ENCODE data around the gene KSR1.

Gene KSR1

DNA sequence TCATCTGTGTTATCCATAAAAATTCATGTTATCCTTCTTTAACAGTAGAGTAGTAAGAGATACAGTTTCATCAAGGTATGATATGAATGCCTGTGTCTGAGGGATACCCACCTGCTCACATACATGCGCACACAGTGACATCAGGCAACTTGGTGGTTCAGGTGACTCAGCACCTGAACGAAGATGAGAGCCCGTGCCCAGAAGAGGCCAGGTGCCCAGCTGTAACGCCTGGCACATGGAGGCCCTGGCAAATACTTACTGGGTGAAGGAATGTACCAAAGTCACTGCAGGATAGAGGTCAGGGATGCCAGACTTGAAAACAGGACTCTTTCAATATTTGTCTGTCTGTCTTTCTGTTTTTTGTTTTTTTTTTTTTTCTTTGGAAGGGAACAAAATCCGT is 102.1 kb downstream of the KSR1 start:
- no peak for FAIRE-seq

DNA sequence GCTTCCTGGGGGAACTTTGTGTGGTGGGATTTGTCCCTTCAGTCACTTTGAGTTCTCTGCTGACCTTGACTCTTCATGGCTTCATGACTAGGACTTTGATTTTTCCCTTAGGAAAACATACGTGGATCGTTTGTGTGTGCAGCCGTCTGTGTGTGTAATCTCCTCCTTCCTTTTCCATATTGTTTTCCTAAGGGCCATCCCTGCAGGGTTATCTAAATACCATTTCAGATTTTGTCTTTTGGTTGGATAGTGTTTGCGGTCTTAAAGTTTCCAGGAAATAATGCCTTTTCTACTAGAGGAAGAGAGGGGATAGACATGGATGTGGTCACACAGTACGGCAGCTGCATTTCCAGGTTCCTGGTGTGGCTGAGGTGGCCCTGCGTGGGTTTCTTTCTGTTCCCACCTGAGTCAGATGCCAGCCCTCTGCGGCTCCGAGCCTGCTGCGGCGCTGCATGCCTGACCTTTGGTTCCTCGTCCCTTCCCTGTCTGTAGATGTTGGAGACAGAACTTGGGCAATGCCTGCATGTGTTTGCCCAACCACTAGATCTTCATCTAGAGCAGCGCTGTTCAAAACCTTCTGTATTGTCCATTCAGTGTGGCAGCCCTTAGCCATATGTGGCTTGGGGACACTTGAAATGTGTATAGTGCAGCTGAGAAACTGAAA is 102.7 kb downstream of the KSR1 start:
- no peak for FAIRE-seq

DNA sequence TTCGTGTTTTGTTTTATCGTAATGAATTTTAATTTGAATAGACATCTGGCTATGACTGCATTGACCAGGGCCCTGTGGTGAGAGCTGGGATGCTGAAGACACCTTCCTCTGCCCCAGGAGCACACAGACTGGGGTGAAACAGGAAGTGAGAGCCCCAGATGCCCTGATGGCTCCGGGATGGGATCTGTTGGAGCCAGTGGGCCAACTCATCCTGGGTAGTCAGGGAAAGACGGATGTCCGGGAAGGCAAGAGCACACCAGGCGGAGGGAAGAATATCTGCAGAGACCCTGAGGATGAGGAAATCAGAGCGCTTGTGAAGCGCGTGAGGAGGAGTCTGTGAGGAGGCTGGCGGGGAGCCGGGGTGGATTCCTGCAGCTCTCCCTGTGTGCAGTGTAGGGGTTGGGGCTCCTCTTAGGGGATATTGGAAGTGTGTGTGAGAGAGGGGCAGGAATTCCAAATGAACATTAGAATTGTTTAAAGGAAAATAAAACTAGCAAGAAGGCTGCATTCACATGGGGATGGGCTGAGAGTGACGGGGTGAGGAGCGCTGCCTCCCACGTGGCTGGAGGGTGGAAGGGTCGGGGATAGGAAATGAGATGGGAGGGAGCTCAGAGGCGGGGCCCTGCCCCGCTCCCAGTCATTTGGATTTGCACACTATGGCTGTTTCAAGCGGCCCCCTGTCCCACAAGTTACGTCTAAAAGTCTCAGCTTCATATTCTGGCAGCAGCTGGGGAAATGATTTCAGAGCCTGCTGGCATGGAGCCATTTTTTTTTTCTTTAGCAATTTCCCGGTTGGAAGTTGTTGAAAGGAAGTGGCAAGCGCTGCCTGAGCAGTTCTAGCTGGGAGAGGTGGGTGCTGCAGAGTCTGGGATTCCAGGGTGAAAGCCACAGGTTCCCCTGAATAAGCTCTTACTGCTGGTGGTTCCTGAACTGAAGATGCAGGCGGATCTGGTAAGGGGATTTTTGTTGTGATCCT is 103.5 kb downstream of the KSR1 start:
- no peak for FAIRE-seq

DNA sequence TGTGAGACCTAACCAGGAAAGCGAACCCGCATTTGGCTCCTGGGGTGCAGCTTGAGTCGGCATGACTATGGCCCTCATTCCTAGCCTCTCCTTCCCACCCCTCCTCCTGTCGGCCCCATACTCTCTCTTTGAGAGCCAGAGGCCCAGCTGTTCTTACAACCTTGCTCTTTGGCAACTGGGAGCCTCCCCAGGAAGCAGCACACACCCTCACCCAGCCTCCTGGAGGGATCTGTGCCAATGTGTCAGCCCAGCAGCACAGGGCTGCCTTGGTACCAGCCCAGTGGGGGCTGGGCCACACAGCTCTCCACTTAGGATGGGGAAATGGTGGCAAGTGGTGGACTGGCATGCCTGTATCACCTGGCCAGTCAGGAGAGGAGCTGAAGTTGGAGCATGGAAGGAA is 104.4 kb downstream of the KSR1 start:
- no peak for FAIRE-seq

DNA sequence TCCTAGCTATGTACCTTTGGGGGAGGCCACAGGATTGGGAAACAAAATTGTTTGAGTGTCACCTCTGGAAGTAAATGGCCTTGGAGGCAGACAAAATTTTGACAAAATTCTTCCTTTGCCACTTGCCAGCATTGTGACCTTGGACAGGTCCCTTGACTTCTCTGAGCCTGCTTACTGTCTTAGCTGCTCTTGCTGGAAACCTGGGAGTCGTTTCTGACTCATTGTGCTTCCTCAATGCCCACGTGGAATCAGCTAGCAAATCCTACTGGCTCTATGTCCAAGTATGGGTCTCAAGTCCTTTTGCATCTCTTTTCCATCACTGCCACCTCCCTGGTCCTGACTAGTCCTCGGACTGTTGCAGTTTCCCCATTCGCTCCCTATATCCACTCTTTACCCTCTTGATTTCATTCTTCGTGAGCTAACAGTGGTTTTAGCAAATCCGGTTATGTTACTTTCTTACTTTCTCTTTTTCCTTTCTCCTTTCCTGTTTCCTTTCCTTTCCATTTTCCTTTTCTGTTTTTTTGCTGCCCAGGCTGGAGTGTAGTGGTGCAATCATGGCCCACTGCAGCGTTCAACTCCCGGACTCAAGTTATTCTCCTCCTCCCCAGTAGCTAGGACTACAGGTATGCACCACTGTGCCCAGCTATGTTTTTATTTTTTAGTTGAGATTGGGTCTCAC is 106.7 kb downstream of the KSR1 start:
- no peak for FAIRE-seq

DNA sequence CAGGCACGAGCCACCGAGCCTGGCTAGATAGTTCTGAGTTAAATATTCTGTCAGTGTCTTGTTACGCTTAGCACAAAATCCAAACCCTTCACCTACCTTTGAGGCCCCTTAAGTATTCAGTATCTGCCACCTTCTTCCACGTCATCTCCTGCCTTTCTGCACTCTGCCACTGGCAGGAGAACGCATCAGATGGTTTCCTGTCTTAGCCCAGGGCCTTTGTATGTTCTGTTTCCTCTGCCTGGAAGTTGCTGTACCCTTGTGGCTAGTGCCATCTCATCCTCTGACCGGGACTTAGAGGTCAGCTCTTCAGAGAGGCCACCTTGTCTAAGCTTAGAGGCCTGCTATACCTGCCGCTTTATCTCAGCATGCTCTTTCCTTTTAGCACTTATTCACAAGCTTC is 107.3 kb downstream of the KSR1 start:
- FAIRE-seq, result no peak

DNA sequence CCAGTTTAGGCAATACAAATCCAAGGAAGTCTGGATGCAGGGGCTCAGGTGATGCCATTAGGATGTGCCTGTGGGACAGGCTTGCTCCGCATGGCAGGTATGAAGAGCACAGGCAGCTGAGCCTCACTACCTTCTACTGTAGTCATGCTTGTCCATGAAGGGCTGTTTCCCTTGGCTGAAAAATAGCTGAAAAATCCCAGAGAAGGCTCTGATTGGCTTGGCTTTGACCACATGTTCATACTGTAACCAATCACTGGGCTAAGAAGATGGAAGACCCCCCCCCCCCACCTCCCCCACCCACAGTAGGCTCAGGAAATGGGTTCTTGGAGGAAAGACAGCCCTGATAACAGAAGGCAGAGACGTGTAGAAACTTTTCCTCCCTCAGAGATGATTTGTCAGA is 108.2 kb downstream of the KSR1 start:
- no peak for FAIRE-seq

DNA sequence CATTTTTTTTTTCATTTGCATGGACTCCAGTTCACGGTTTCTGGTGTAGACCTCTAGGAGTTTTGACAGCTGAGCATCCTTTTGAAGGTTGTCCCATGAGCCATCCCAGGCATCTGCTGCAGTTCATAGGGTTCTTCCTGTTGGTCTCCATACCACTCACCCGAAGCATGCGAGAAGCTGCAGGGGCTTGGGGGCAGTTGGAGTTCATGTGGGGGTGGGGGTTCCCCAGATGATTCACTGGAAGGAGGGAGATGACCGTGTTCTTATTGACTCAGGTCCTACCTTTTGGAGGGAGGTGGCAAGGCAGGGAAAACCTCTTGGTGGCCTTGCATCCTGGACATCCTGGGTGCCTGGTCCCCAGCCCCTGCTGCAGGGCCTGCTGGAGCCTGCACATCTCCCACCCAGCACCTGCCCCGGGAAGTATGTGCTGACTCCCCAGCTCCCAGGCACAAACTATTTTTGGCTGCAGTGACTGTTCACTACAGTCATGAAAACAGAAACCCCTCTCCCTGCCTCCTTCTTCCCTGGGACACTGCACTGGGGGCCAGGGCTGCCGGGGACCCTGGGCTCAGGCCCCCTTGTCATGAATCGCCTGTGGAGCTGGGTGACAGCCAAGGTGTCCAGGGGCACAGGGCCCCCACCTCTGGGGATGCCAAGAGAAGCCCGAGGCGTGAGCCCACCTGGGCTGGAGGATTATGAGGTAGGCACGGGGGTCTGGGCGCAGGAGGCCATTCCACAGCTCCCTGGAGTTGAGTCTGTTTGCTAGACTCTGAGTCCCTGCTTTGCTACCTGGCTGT is 109.8 kb downstream of the KSR1 start:
- no peak for FAIRE-seq

DNA sequence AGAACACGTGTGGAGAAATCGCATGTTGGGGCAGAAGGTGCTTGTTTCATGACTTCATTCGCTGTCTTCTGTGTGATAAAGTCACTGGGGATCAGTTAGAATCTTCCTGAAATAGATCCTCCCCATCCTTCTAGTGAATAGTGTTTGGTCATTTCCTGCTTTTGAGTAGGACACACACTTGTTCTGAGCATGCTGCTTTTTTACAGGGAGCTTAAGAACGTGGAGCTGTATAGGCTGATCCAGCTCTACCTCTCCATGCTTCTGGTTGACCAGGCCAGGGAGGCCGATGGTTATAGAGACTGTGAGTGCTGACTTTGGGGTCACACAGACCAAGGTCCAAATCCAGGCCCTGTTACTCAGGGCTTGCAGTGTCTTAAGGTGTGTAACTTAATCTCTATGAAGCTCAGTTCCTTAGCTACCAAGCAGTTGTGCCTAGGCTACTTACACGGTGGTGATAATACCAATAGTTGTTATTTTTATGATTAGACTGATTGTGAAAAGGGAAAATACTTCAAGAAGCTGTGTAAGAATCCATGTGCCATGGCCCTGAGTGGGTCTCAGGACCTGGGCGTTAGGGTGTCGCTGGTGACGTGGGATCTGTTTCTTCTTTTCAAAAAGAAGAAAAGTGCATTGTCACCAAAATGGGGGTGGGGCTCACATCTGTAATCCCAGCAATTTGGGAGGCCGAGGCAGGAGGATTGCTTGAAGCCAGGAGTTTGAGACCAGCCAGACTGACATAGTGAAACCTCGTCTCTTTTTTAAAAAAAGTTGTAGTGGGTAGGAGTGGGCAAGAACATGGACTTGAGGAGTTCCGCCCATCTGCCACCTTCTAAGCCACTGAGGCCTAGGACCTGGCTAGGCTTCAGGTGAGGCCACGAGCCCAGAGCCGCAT is 110.7 kb downstream of the KSR1 start:
- no peak for FAIRE-seq

DNA sequence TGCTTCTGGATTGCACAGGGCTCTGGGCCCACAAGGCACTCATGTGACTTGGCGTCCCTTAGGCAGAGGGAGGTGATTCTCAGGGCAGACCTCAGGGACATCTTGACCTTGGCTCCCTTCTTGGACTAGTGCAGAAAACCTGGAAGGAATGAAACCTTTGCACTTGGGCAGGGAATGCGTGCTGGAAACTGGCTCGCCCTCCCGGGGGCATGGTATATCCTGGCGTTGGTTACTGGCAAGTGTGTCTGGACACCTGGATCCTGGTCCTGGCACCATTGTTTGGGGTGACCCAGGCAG is 111.3 kb downstream of the KSR1 start:
- no peak for FAIRE-seq

DNA sequence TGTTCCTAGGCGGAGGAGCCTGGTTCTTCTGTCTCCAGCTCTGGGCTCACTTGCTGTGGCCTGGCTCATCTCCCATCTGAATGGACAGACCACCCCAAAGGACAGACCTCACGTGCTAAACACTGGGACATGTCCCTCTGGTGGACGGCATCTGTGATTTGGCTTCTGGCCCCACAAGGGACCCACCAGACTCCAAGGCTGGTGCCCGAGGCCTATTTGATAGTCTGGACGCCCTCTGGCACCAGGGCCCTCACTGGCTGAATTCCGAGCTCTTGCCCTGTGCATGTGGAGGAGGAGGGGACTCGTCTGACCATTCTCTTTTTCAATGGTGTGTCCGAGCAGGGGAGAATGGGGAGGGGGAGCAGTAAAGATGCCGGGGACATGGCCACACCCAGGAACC is 112.0 kb downstream of the KSR1 start:
- no peak for FAIRE-seq

DNA sequence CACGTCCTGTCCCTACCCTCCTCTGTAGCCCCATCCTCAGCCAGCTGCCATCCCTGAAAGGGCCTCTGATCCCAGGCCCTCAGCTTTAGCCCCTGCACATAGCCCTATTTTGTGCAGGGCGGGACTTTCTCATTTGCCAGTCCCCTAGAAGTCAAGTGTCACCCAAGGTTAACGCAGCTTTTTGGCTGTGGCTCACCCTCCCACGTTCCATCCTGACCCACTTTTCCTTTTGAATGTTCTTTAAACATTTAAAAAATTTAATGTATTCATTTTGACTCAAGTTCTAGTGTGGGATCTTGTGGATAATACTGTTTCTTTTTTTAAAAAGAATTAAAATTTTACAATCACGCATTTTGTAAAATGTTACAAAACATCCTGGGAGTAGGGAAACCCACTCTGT is 112.6 kb downstream of the KSR1 start:
- no peak for FAIRE-seq

DNA sequence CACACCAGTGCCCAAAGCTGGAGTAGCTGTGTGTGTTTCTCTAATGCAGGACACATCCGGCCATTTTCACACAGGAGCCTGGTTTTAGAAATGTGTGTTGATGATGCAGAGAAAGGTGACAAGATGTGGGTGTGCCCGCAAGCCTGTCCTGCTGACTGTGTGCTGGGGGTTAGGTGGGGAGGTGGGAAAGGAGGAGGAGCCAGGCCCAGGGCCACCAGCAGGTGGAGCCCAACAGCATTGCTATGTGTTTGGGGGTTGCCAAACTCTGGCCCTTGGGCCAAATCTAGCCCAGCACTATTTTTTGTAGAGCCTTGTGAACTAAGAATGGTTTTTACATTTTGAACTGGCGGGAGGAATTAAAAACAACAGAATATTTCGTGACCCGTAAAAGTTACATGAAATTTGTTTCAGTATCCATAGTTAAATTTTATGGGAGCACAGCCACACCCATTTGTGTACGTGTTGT is 113.0 kb downstream of the KSR1 start:
- no peak for FAIRE-seq

DNA sequence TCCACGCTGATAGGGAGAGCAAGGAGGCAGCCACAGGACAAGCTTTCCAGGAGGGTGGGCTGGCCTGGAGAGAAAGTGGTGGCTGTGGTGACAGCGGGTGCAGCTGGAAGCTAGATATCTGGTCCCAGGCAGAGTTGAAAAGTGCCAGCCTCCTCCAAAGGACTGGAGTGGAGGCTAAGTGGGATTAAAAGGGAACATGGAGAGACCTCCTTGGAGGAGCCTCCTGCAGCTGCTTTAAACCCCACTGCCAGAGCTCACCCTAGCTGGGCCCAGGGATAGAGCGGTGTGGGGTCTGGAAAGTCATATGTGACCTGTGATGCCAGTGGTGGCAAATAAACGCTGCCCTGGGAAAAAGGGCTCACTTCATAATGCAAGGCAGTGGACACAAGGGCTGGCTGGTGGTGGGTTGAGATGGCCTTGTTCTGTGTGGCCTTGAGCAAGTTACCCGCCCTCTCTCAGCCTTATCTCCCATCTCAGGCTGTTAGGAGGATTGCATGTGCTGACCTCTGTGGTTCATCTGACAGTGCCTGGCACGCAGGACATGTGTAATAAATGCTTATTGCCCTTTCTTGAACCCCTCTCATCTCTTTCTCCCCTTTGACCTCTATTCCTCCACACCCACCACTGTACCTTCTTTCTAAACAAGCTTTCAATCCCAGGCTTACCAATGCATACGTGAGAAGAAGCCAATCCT is 113.8 kb downstream of the KSR1 start:
- no peak for FAIRE-seq

DNA sequence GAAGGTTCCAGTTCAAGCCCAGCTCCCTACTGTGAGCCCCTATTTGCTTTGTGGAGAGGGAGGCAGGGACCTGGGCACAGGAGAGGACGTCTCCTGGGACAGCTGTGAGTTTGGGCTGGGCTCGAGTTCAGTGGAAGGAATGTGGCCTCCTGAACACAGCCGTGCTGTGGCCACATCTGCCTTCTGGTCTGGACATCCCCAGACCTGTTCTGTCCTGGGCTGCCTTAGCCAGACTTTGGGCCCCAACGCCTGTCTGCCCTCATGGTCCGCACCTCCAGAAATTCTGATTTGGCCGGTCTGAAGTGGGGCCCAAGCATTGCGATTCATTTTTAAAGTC is 114.3 kb downstream of the KSR1 start:
- FAIRE-seq, result no peak

DNA sequence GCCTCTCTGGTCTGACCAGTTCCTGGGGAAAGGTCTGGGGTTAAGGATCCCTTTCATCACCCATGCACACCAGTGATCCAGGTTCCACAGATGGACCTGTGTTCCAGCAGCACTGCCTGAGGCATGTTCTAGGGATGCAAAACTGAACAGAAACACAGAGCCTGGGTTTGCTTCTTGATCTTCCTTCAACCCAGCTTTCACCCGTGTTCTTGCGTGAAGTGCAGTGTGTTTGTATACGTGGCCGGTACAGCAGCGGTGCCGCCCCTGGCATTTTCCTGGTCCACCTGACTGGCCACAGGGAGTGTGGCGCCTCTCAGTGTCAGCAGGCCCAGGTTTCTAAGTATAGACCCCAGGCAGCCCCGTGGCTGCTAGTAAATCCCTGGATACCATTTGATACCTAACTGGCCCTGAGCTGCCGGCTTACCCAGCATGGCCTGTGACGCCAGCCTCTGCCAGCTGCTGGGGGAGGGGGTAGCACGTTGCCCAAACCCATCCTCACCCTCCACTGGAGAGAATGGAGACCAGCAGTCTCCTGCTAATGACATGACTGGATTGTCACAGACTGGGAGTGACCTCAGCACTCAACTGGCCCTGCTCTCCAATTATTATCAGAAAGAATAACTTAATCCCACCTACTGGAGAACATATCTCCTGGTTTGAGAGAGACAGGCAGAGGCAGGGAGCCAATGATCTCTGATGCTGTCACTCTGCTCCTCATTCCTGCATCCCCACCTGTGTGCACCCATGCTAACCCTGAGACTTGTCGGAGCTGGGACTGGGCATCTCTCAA is 115.5 kb downstream of the KSR1 start:
- no peak for FAIRE-seq

DNA sequence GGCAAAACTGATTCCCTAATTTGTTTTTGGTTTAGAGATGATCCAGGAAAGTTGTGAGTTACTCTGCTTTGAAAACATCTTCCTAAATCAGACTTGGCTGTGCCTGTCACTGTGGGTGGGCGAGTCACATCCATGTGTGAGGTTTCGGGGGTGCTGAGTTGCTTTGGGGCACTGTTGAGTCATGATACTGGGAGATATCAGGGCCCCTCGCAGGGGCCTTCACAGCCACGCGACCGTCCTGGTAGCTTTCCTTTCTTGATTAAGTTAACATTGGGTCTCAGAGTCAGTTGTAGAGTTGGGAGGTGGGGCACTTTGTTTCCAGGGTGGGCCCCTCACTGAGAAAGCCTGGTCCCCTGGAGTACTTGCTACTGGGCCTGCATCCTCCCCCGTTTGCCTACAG is 116.4 kb downstream of the KSR1 start:
- FAIRE-seq, result no peak

DNA sequence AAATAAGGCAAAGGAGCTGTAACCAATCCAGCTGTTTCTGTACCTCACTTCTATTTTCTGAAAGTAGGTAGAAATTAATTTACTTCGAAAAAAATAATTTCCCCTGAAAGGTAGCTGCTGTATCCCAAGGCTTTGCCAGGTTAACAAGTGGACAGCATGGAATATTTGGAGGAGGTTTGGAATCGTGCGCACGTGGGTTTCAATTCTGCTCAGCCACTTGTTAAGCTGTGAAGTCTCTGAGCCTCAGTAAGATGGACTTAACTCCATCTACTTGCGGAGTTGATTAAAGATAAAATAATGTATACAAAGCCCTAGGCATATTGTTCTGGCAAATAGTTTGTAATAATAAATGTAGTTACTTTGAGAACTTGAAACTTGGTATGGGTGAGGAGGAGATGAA is 117.3 kb downstream of the KSR1 start:
- no peak for FAIRE-seq

DNA sequence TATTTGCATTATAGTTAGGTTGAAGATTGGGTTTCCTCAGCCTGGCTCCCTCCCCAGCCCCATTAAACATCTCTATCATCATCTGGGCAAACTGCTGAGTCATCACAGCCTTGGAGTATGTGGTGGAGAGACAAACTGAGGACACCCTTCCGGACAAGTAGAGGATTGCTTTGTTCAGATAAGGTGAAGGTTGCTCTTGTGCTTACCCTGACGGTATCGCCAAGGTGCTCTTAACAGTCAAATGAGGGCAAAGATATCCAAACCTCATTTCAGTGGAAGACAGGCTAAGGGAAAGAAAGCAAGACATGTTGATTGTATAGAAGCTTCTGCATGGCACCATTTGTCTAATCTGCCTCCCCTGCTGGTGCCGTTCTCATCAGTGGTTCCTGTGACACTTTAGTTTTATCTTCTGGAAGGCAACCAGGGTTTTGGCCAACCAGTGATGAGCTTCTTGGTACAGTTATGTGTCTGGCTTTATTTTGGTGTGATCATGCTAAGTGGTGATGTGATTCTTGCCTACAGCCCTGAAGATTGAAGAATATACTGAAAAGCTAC is 117.8 kb downstream of the KSR1 start:
- no peak for FAIRE-seq

Measured in G401.6 (cell line).